ENCODE results near the gene C9. TPM values are rescaled to one million over a fixed set of nuclear protein-coding genes. Genes with fewer than 3 reads are reported as not detected.
"Not testable (repeated sequence)": the region's sequence is repeated elsewhere in the genome, so short reads cannot be mapped to it uniquely, and the experiment has no call there.

Gene C9
- total RNA-seq, 1 donor from 2014 or later = not detected

DNA sequence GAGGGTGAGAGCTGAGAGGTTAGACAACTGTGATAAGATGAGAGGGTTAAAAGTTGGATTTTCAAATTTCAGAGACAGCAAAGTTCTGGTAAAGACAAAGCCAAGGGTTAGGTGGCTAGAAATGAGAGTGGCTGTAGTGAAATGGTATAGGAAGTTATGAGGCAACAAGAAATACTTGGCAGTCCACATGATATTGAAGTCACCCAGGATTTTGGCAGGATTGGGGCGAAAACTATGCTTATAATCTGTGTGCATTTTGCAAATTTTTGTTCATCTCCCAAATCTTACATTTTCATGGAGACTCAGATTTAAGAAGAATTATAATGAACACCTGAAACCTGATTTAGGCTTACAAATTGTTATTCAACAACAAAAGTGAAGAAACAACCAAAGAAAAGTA lies 35.6 kb downstream of the C9 start:
- peaks cover 4% of the 10 kb centered on the region for H3K9me3 ChIP-seq (replicated peaks)
- intact Hi-C loops (cut with micrococcal nuclease) = no loop called here
- TF ChIP-seq, protein P1, sequence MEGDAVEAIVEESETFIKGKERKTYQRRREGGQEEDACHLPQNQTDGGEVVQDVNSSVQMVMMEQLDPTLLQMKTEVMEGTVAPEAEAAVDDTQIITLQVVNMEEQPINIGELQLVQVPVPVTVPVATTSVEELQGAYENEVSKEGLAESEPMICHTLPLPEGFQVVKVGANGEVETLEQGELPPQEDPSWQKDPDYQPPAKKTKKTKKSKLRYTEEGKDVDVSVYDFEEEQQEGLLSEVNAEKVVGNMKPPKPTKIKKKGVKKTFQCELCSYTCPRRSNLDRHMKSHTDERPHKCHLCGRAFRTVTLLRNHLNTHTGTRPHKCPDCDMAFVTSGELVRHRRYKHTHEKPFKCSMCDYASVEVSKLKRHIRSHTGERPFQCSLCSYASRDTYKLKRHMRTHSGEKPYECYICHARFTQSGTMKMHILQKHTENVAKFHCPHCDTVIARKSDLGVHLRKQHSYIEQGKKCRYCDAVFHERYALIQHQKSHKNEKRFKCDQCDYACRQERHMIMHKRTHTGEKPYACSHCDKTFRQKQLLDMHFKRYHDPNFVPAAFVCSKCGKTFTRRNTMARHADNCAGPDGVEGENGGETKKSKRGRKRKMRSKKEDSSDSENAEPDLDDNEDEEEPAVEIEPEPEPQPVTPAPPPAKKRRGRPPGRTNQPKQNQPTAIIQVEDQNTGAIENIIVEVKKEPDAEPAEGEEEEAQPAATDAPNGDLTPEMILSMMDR (IDR thresholded peaks at IDR 0.05; ENCODE audit: borderline replicate concordance) = no peak
- no peak overlapping the region for H3K4me3 ChIP-seq
- no peak for DNase-seq
- no peaks in the 10 kb centered on the region for H3K36me3 ChIP-seq
- no peaks in the 10 kb centered on the region for H3K27me3 ChIP-seq (ENCODE audit: low read depth)
- no peak overlapping the region for H3K27ac ChIP-seq (replicated peaks)
- H3K4me1 ChIP-seq = no peaks in the 10 kb centered on the region

- TF ChIP-seq, protein P1 (IDR thresholded peaks at IDR 0.05; ENCODE audit: borderline replicate concordance) = no peak
- no peak overlapping the region for H3K4me3 ChIP-seq
- intact Hi-C loops (cut with micrococcal nuclease) = no loop called here
- H3K9me3 ChIP-seq (replicated peaks) = peaks cover 18% of the 10 kb centered on the region
- DNase-seq = no peak
- H3K36me3 ChIP-seq = no peaks in the 10 kb centered on the region
- H3K4me1 ChIP-seq = no peaks in the 10 kb centered on the region
- no peaks in the 10 kb centered on the region for H3K27me3 ChIP-seq (ENCODE audit: low read depth)
- no peak overlapping the region for H3K27ac ChIP-seq (replicated peaks)
These were observed 40.8 kb downstream of the C9 start for GRCh38 chr5:39323542-39323941.

GRCh38 chr5:39319395-39319794 lies 44.9 kb downstream of the C9 start:
- intact Hi-C loops (cut with micrococcal nuclease) = no loop called here
- Histone ChIP-seq H3K9me3 (replicated peaks) (peaks cover 27% of the 10 kb centered on the region), H3K4me1 (no peaks in the 10 kb centered on the region), H3K4me3 (no peak overlapping the region), H3K36me3 (no peaks in the 10 kb centered on the region), H3K27ac (replicated peaks) (no peak overlapping the region), H3K27me3 (ENCODE audit: low read depth) (no peaks in the 10 kb centered on the region)
- no peak for DNase-seq
- TF ChIP-seq, protein P1 (IDR thresholded peaks at IDR 0.05; ENCODE audit: borderline replicate concordance) = no peak

GRCh38 chr5:39316464-39316863 lies 47.8 kb downstream of the C9 start:
- H3K4me1 ChIP-seq; H3K27ac ChIP-seq (replicated peaks); H3K4me3 ChIP-seq; intact Hi-C loops (cut with micrococcal nuclease); H3K27me3 ChIP-seq (ENCODE audit: low read depth); H3K36me3 ChIP-seq; DNase-seq: not testable (repeated sequence)
- peaks cover 23% of the 10 kb centered on the region for H3K9me3 ChIP-seq (replicated peaks)

- Histone ChIP-seq H3K4me1 (no peaks in the 10 kb centered on the region), H3K9me3 (replicated peaks) (peaks cover 23% of the 10 kb centered on the region), H3K27ac (replicated peaks) (no peak overlapping the region), H3K27me3 (ENCODE audit: low read depth) (no peaks in the 10 kb centered on the region), H3K36me3 (no peaks in the 10 kb centered on the region), H3K4me3 (no peak overlapping the region)
- intact Hi-C loops (cut with micrococcal nuclease) = no loop called here
- no peak for DNase-seq
- TF ChIP-seq, protein P1 (IDR thresholded peaks at IDR 0.05; ENCODE audit: borderline replicate concordance) = no peak
These were observed 48.3 kb downstream of the C9 start for GRCh38 chr5:39315995-39316394.

- Histone ChIP-seq H3K36me3 (no peaks in the 10 kb centered on the region), H3K4me1 (no peaks in the 10 kb centered on the region), H3K9me3 (replicated peaks) (peaks cover 10% of the 10 kb centered on the region), H3K4me3 (no peak overlapping the region), H3K27ac (replicated peaks) (no peak overlapping the region), H3K27me3 (ENCODE audit: low read depth) (no peaks in the 10 kb centered on the region)
- intact Hi-C loops (cut with micrococcal nuclease) = no loop called here
- no peak for DNase-seq
- TF ChIP-seq, protein P1 (IDR thresholded peaks at IDR 0.05; ENCODE audit: borderline replicate concordance) = no peak
These were observed 49.7 kb downstream of the C9 start for GRCh38 chr5:39314591-39314990.
